Endothelial cell of umbilical vein (primary cell): Measurements from ENCODE around the gene KNCN. TPM values are rescaled to one million over a fixed set of nuclear protein-coding genes. Genes with fewer than 3 reads are reported as not detected.

Experiments
- BruUV-seq: library from RNA; stranded (reverse); fragments of 400-500 nt; replicated peaks from 2 replicates; lab custom pipeline; 2021; lab: Mats Ljungman, UMichigan
- CTCF ChIA-PET: fragments of 300-600, 350-600 bp; sonication (Branson Sonifier 250); formaldehyde crosslinking; loops from one replicate; lab custom pipeline; 2021; ENCODE audit warnings: antibody characterized with exemption, inconsistent platforms; lab: Charles Lee
- POLR2A ChIA-PET: fragments of 300-600, 350-600 bp; sonication (Branson Sonifier 250); formaldehyde crosslinking; loops from one replicate; lab custom pipeline; 2021; ENCODE audit warnings: antibody characterized with exemption, inconsistent platforms; lab: Charles Lee
- DNase-seq: peaks from one replicate; pipeline ENCODE4 v3.0.0-alpha.2; 2011; ENCODE audit warnings: low read depth, low spot score
- FAIRE-seq: peaks from 2 replicates; lab custom pipeline; 2011; peaks lifted over from hg19 to GRCh38; lab: Jason Lieb, UNC
- H2AFZ ChIP-seq: 2 replicates; pipeline ENCODE4 v1.6.0; 2012; ENCODE audit warnings: low read depth, low read length, control low read depth, inconsistent platforms
- H3K27ac ChIP-seq: 2 replicates; pipeline ENCODE4 v1.5.1; 2011; ENCODE audit warnings: low read depth, mild to moderate bottlenecking, control low read depth, low read length, moderate library complexity; ENCODE audit not compliant: insufficient read depth
- H3K27me3 ChIP-seq, 2 experiments: 2 replicates each; pipeline versions ENCODE4 v1.6.0 to v1.6.1; 2011; ENCODE audit warnings: low read length in 2 of 2, mixed read lengths in 1 of 2; ENCODE audit not compliant: control insufficient read depth in 2 of 2, insufficient read depth in 2 of 2
- H3K36me3 ChIP-seq, 2 experiments: 2 replicates in 1 of 2; 3 replicates in 1 of 2; pipeline ENCODE4 v1.5.1; 2011; ENCODE audit warnings: low read length in 2 of 2, mild to moderate bottlenecking in 1 of 2, moderate library complexity in 1 of 2; ENCODE audit not compliant: control insufficient read depth in 2 of 2, insufficient read depth in 2 of 2; ENCODE audit errors: extremely low read depth in 1 of 2
- H3K4me1 ChIP-seq: 3 replicates; pipeline ENCODE4 v1.5.1; 2011; ENCODE audit warnings: mild to moderate bottlenecking, low read length; ENCODE audit not compliant: control insufficient read depth, insufficient read depth; ENCODE audit errors: extremely low read depth
- H3K4me2 ChIP-seq: 2 replicates; pipeline ENCODE4 v1.6.1; 2011; ENCODE audit warnings: low read length, control low read depth, mixed read lengths; ENCODE audit not compliant: insufficient read depth
- H3K4me3 ChIP-seq, 3 experiments: fragments of 200-600 bp in 1 of 3; sonication (generic), shearing (Covaris generic) in 1 of 3; replicated peaks in 1 of 3; 2 replicates each; pipeline ENCODE4 v1.5.1; 2011 to 2016; ENCODE audit warnings: control low read depth in 3 of 3, low read length in 3 of 3, mild to moderate bottlenecking in 2 of 3, inconsistent platforms in 1 of 3, low read depth in 1 of 3, moderate library complexity in 1 of 3; ENCODE audit not compliant: insufficient read depth in 1 of 3
- H3K79me2 ChIP-seq: 2 replicates; pipeline ENCODE4 v1.6.0; 2012; ENCODE audit warnings: low read length, inconsistent platforms; ENCODE audit not compliant: control insufficient read depth, insufficient read depth
- H3K9ac ChIP-seq: replicated peaks from 2 replicates; pipeline ENCODE3; 2011; ENCODE audit warnings: low read length, control low read depth; ENCODE audit not compliant: insufficient read depth; ENCODE audit errors: extremely low read depth
- H3K9me1 ChIP-seq: replicated peaks from 3 replicates; pipeline ENCODE4 v1.6.0; 2011; ENCODE audit warnings: mild to moderate bottlenecking, low read length; ENCODE audit not compliant: control insufficient read depth, insufficient read depth; ENCODE audit errors: extremely low read depth
- H3K9me3 ChIP-seq: replicated peaks from 2 replicates; pipeline ENCODE4 v1.5.1; 2012; ENCODE audit warnings: low read length, inconsistent platforms; ENCODE audit not compliant: control insufficient read depth, insufficient read depth
- H4K20me1 ChIP-seq: replicated peaks from 2 replicates; pipeline ENCODE3; 2011; ENCODE audit warnings: mild to moderate bottlenecking, low read length; ENCODE audit not compliant: control insufficient read depth, insufficient read depth; ENCODE audit errors: extremely low read depth
- EZH2 ChIP-seq: IDR thresholded peaks from 2 replicates; pipeline ENCODE4 v1.6.1; 2012; ENCODE audit warnings: borderline replicate concordance, low read depth, mild to moderate bottlenecking, moderate library complexity, low read length, inconsistent platforms; ENCODE audit not compliant: severe bottlenecking
- FOS ChIP-seq: IDR thresholded peaks from 2 replicates; pipeline ENCODE4 v1.6.1; 2011; ENCODE audit warnings: mild to moderate bottlenecking, low read length, moderate library complexity, borderline replicate concordance; ENCODE audit not compliant: insufficient read depth
- GATA2 ChIP-seq: IDR thresholded peaks from 2 replicates; pipeline ENCODE4 v1.7.0; 2011; ENCODE audit warnings: low read depth, mild to moderate bottlenecking, moderate library complexity, mixed read lengths, low read length; ENCODE audit not compliant: insufficient read length, insufficient read depth
- JUN ChIP-seq: IDR thresholded peaks from 2 replicates; pipeline ENCODE4 v1.6.1; 2011; ENCODE audit warnings: borderline replicate concordance, low read depth; ENCODE audit not compliant: insufficient read length, insufficient read depth
- MYC ChIP-seq: IDR thresholded peaks from one replicate; pipeline ENCODE4 v1.6.1; 2011; ENCODE audit warnings: mild to moderate bottlenecking, low read depth, low read length
- POLR2A ChIP-seq: IDR thresholded peaks from 2 replicates; pipeline ENCODE4 v1.6.1; 2012; ENCODE audit warnings: low read depth, mild to moderate bottlenecking, control low read depth, low read length
- POLR2AphosphoS5 ChIP-seq: IDR thresholded peaks from 2 replicates; pipeline ENCODE4 v1.6.1; 2012; ENCODE audit warnings: low read depth, mild to moderate bottlenecking, control low read depth, low read length, moderate library complexity; ENCODE audit not compliant: insufficient read depth
- dilution Hi-C: fragments of 300-500 bp; cut with MboI; formaldehyde crosslinking; loops from one replicate; pipeline ENCODE4 v1.15.0; 2019; ENCODE audit warnings: low sequenced_read_pairs; ENCODE audit not compliant: extremely low pct_ligation_motif_present
- intact Hi-C: fragments of 100-400 bp; cut with micrococcal nuclease; formaldehyde crosslinking; loops from one replicate; pipeline ENCODE4 v1.10.0; 2022
- polyA plus RNA-seq, 4 experiments: library from polyadenylated mRNA; depleted of rRNA in 3 of 4; stranded (reverse) in 3 of 4; unstranded in 1 of 4; fragments of >200 nt; gene quantifications; 2 replicates each; pipeline versions ENCODE4 v1.2.1 to v1.2.3, GENCODE V29; 2011 to 2012; ENCODE audit warnings: missing spikeins in 1 of 4
- total RNA-seq: library from RNA; stranded (reverse); gene quantifications from 2 replicates; pipeline ENCODE4 v1.2.3, GENCODE V29; 2021
- TF ChIP-seq, protein P1 (sequence below), 2 donors: IDR thresholded peaks; 1 replicate in 1 of 2; 2 replicates in 1 of 2; pipeline ENCODE4 v1.5.1; 2011; ENCODE audit warnings: low read length in 2 of 2, mild to moderate bottlenecking in 2 of 2, moderate library complexity in 2 of 2, control low read depth in 1 of 2, inconsistent platforms in 1 of 2, low read depth in 1 of 2; ENCODE audit not compliant: insufficient read depth in 1 of 2; ENCODE audit errors: extremely low read depth in 1 of 2
- TF ChIP-seq, protein P2 (sequence below): IDR thresholded peaks from 2 replicates; pipeline ENCODE4 v1.6.1; 2011; ENCODE audit not compliant: insufficient read depth, insufficient read length

Gene KNCN
- total and polyA plus RNA-seq, 2 donors (not counting 3 experiments of a cell fraction or from before 2014, with no cell fraction given): not detected

DNA sequence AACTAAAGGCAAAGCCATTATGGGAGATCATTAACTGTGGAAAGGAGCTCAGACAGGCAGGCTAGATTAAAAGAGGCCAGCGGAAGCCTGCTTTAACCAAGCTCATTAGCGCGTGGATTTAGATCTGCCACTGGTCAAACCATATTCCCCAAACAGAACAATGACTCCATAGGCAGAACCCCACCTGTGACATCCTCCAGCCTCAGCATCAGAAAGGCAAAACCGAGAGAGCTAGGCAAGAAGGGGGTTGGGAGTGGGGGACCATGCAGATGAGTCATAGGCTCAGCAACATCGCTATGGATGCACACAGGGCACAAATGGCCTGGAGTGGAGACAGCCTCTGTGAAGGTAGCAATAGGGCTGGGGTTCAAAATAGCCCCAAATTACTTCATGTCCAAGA, 32.0 kb upstream of the KNCN start:
- Histone ChIP-seq H2AFZ (no peak overlapping the region), H3K27ac (no peak overlapping the region), H3K4me1 (no peaks in the 10 kb centered on the region), H3K9me1 (no peaks in the 10 kb centered on the region), H3K27me3 (no peaks in the 10 kb centered on the region), H4K20me1 (no peaks in the 10 kb centered on the region), H3K4me2 (no peak overlapping the region), H3K79me2 (no peaks in the 10 kb centered on the region), H3K9me3 (no peaks in the 10 kb centered on the region), H3K9ac (no peak overlapping the region), H3K4me3 (no peak overlapping the region), H3K36me3 (peaks cover 6 to 12% of the 10 kb centered on the region in 2 experiments)
- CTCF ChIA-PET: interaction anchor here (0.9 to 2.7 kb wide), 3 partner anchors 21 to 137 kb away, joined by 4 to 9 read pairs (median 6); partner anchors contain the start of gene MKNK1
- dilution Hi-C loops (no loop called here), intact Hi-C loops (no loop called here)
- POLR2A ChIA-PET: no interaction called here
- TF ChIP-seq MYC (no peak), POLR2AphosphoS5 (no peak), GATA2 (no peak), JUN (no peak), FOS (no peak), EZH2 (no peak), POLR2A (no peak)
- TF ChIP-seq, protein P1, sequence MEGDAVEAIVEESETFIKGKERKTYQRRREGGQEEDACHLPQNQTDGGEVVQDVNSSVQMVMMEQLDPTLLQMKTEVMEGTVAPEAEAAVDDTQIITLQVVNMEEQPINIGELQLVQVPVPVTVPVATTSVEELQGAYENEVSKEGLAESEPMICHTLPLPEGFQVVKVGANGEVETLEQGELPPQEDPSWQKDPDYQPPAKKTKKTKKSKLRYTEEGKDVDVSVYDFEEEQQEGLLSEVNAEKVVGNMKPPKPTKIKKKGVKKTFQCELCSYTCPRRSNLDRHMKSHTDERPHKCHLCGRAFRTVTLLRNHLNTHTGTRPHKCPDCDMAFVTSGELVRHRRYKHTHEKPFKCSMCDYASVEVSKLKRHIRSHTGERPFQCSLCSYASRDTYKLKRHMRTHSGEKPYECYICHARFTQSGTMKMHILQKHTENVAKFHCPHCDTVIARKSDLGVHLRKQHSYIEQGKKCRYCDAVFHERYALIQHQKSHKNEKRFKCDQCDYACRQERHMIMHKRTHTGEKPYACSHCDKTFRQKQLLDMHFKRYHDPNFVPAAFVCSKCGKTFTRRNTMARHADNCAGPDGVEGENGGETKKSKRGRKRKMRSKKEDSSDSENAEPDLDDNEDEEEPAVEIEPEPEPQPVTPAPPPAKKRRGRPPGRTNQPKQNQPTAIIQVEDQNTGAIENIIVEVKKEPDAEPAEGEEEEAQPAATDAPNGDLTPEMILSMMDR (IDR thresholded peaks at IDR 0.05; ENCODE audit: extremely low read depth in 1 of 2, insufficient read depth in 1 of 2, low read depth in 1 of 2, low read length in 2 of 2): no peak
- TF ChIP-seq, protein P2, sequence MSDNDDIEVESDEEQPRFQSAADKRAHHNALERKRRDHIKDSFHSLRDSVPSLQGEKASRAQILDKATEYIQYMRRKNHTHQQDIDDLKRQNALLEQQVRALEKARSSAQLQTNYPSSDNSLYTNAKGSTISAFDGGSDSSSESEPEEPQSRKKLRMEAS: no peak
- FAIRE-seq (no peak), DNase-seq (no peak)
- no TSS peak for BruUV-seq
